ENCODE measurements around the gene REC8. TPM values are rescaled to one million over a fixed set of nuclear protein-coding genes. Genes with fewer than 3 reads are reported as not detected.

Gene REC8
- total RNA-seq, 5 donors from 2014 or later (not counting 1 experiment from before 2014, with no cell fraction given) = 32.4 to 82.5 (median 41.5) TPM

DNA sequence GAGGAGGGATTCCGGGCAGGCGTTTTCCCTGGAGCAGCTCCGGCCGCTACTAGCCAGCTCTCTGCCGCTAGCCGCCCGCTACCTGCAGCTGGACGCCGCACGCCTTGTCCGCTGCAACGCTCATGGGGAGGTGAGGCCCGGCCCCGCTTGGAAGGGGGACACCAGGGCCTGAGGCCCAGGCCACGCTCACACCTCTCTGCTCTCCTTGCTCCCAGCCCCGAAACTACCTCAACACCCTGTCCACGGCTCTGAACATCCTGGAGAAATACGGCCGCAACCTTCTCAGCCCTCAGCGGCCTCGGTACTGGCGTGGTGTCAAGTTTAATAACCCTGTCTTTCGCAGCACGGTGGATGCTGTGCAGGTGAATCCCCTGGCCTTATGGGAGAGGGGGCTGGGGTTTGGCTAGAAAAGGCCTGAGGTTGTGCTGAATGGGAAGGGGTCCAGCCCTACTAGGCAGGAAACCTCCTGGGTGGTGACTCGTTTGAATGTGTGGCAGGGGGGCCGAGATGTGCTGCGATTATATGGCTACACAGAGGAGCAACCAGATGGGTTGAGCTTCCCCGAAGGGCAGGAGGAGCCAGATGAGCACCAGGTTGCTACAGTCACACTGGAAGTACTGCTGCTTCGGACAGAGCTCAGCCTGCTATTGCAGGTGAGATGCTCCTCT, 24.0 kb upstream of the REC8 start:
- peak in 1 of 35 experiments; percentile 23 for DNase-seq

DNA sequence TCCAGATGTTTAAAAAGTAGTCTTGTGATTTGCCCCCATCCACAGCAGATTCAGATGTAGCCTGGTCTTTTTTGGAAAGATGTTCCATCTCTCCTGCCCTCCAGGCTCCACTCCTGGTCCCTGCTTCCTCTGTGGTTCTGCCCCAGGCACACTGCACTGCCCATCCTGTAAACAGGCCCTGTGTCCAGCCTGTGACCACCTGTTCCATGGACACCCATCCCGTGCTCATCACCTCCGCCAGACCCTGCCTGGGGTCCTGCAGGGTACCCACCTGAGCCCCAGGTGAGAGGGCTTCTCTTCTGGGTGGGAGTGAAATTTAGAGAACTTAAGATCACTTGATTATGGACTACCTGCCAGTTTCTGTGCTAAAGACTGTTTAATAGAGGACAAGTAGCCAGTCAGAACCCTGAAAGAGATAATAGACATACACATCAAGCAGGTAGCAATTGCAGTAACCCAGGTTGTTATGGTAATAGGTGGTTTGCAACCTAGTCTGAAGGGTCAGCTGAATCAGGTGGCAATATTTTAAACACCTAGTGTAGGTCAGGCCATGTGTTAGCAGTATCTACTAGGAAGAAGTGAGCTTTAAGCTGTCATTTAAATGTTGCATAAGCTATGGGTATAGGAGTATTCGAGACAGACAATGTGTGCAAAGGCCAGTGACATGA, 22.4 kb upstream of the REC8 start:
- Histone ChIP-seq H3K9me3 (no peaks in the 10 kb centered on the region), H3K27ac (ENCODE audit: low read length) (no peak overlapping the region), H3K4me1 (ENCODE audit: control insufficient read depth in 1 of 2, extremely low read depth in 1 of 2, insufficient read depth in 2 of 2, low read length in 2 of 2) (peaks cover 16 to 50% of the 10 kb centered on the region in 2 experiments), H3K4me3 (ENCODE audit: control insufficient read depth in 1 of 2, extremely low read depth in 1 of 2, low read length in 1 of 2) (no peak overlapping the region), H3K36me3 (ENCODE audit: control insufficient read depth in 2 of 2, extremely low read depth in 1 of 2, insufficient read depth in 1 of 2, low read length in 1 of 2) (peaks cover 18 to 53% of the 10 kb centered on the region in 2 donors), H3K27me3 (replicated peaks in 1 of 2; ENCODE audit: control insufficient read depth in 2 of 2, extremely low read depth in 1 of 2, insufficient read depth in 2 of 2, low read length in 1 of 2) (no peaks in the 10 kb centered on the region)
- POLR2A ChIA-PET = no interaction called here
- Mint-ChIP-seq H3K9me3 (no peaks in the 10 kb centered on the region), H3K27me3 (no peaks in the 10 kb centered on the region), H3K27ac (peak overlapping the region in 1 of 2 donors; percentile 73), H3K4me1 (peaks cover 45 to 53% (median 51%) of the 10 kb centered on the region in 3 donors), H3K36me3 (peaks cover 28% of the 10 kb centered on the region), H3K4me3 (peak overlapping the region; percentile 96 to 99 (median 97))
- CTCF ChIA-PET = interaction anchor here in 1 of 2 donors (1.0 to 1.4 kb wide), 2 partner anchors 11 to 36 kb away, joined by 3 read pairs; no protein-coding TSS in a partner anchor
- no peak for DNase-seq
- WGBS (ENCODE audit: insufficient coverage) = 100% methylated on average over 1 of the region's 3 CpGs
- ATAC-seq (replicated peaks in 1 of 4) = no peak

More for the DNA sequence above, 24.0 kb upstream of the REC8 start:
- no peak for ATAC-seq (replicated peaks in 1 of 4)
- Histone ChIP-seq H3K4me3 (ENCODE audit: control insufficient read depth in 1 of 2, extremely low read depth in 1 of 2, low read length in 1 of 2) (peak overlapping the region; percentile 69 to 91), H3K4me1 (ENCODE audit: control insufficient read depth in 1 of 2, extremely low read depth in 1 of 2, insufficient read depth in 2 of 2, low read length in 2 of 2) (peaks cover 16 to 56% of the 10 kb centered on the region in 2 experiments), H3K9me3 (no peaks in the 10 kb centered on the region), H3K36me3 (ENCODE audit: control insufficient read depth in 2 of 2, extremely low read depth in 1 of 2, insufficient read depth in 1 of 2, low read length in 1 of 2) (peaks cover 20 to 64% of the 10 kb centered on the region in 2 donors), H3K27ac (ENCODE audit: low read length) (peak overlapping the region; percentile 26), H3K27me3 (replicated peaks in 1 of 2; ENCODE audit: control insufficient read depth in 2 of 2, extremely low read depth in 1 of 2, insufficient read depth in 2 of 2, low read length in 1 of 2) (no peaks in the 10 kb centered on the region)
- H3K9me3 Mint-ChIP-seq = no peaks in the 10 kb centered on the region
- H3K27ac Mint-ChIP-seq = peak overlapping the region; percentile 76 to 83
- H3K36me3 Mint-ChIP-seq = peaks cover 40% of the 10 kb centered on the region
- no peaks in the 10 kb centered on the region for H3K27me3 Mint-ChIP-seq
- peaks cover 57 to 65% (median 63%) of the 10 kb centered on the region in 3 donors for H3K4me1 Mint-ChIP-seq
- CTCF ChIA-PET = interaction anchor here (0.8 to 2.7 kb wide), 7 partner anchors 11 to 94 kb away, joined by 3 to 30 read pairs (median 3); partner anchors contain the start of genes IRF9 (in 2 of the 2), PSME1 (in 1 of the 2) and TINF2 (in 1 of the 2)
- POLR2A ChIA-PET = interaction anchor here (0.8 to 3.0 kb wide), 3 partner anchors 11 to 33 kb away, joined by 3 to 23 read pairs (median 3); partner anchors contain the start of genes DCAF11 (in 1 of the 2) and NRL (in 1 of the 2)
- 6% methylated on average over 18 of the region's 29 CpGs for whole genome bisulfite sequencing (ENCODE audit: insufficient coverage)
- peak overlapping the region; percentile 96 to 99 (median 97) for H3K4me3 Mint-ChIP-seq

DNA sequence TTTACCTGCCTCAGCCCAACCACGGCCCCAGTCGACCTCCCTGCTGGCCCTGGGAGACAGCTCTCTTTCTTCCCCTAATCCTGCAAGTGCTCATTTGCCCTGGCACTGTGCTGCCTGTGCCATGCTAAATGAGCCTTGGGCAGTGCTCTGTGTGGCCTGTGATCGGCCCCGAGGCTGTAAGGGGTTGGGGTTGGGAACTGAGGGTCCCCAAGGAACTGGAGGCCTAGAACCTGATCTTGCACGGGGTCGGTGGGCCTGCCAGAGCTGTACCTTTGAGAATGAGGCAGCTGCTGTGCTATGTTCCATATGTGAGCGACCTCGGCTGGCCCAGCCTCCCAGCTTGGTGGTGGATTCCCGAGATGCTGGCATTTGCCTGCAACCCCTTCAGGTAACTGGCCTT, 21.8 kb upstream of the REC8 start:
- Histone ChIP-seq H3K9me3 (no peaks in the 10 kb centered on the region), H3K27ac (ENCODE audit: low read length) (no peak overlapping the region), H3K4me3 (ENCODE audit: control insufficient read depth in 1 of 2, extremely low read depth in 1 of 2, low read length in 1 of 2) (no peak overlapping the region), H3K4me1 (ENCODE audit: control insufficient read depth in 1 of 2, extremely low read depth in 1 of 2, insufficient read depth in 2 of 2, low read length in 2 of 2) (peaks cover 16 to 47% of the 10 kb centered on the region in 2 experiments), H3K27me3 (replicated peaks in 1 of 2; ENCODE audit: control insufficient read depth in 2 of 2, extremely low read depth in 1 of 2, insufficient read depth in 2 of 2, low read length in 1 of 2) (no peaks in the 10 kb centered on the region), H3K36me3 (ENCODE audit: control insufficient read depth in 2 of 2, extremely low read depth in 1 of 2, insufficient read depth in 1 of 2, low read length in 1 of 2) (peaks cover 18 to 53% of the 10 kb centered on the region in 2 donors)
- DNase-seq (no peak), ATAC-seq (replicated peaks in 1 of 4) (no peak)
- POLR2A ChIA-PET = interaction anchor here in 1 of 2 donors (0.7 kb wide), 1 partner anchor 328 kb away, joined by 3 read pairs; no protein-coding TSS in a partner anchor
- Mint-ChIP-seq H3K4me1 (peaks cover 40 to 47% (median 45%) of the 10 kb centered on the region in 3 donors), H3K9me3 (no peaks in the 10 kb centered on the region), H3K27me3 (no peaks in the 10 kb centered on the region), H3K36me3 (peaks cover 35% of the 10 kb centered on the region), H3K4me3 (no peak overlapping the region), H3K27ac (peak overlapping the region in 1 of 2 donors; percentile 73)
- CTCF ChIA-PET = interaction anchor here in 1 of 2 donors (1.4 kb wide), 1 partner anchor 10 kb away, joined by 3 read pairs; no protein-coding TSS in a partner anchor
- over 99% methylated on average over 7 of the region's 9 CpGs for WGBS (ENCODE audit: insufficient coverage)

DNA sequence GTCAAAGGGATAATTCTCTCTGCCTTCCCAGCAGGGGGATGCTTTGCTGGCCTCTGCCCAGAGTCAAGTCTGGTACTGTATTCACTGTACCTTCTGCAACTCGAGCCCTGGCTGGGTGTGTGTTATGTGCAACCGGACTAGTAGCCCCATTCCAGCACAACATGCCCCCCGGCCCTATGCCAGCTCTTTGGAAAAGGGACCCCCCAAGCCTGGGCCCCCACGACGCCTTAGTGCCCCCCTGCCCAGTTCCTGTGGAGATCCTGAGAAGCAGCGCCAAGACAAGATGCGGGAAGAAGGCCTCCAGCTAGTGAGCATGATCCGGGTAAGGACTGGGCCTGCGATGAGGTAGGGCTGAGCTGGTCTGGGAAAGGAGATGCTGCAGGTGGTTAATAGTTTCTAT, 21.3 kb upstream of the REC8 start:
- DNase-seq (no peak), ATAC-seq (replicated peaks in 1 of 4) (no peak)
- Mint-ChIP-seq H3K4me3 (no peak overlapping the region), H3K36me3 (peaks cover 35% of the 10 kb centered on the region), H3K27me3 (no peaks in the 10 kb centered on the region), H3K27ac (peak overlapping the region; percentile 44 to 83), H3K4me1 (peaks cover 35 to 42% (median 40%) of the 10 kb centered on the region in 3 donors), H3K9me3 (no peaks in the 10 kb centered on the region)
- Histone ChIP-seq H3K36me3 (ENCODE audit: control insufficient read depth in 2 of 2, extremely low read depth in 1 of 2, insufficient read depth in 1 of 2, low read length in 1 of 2) (peaks cover 21 to 56% of the 10 kb centered on the region in 2 donors), H3K4me3 (ENCODE audit: control insufficient read depth in 1 of 2, extremely low read depth in 1 of 2, low read length in 1 of 2) (no peak overlapping the region), H3K9me3 (no peaks in the 10 kb centered on the region), H3K27ac (ENCODE audit: low read length) (no peak overlapping the region), H3K4me1 (ENCODE audit: control insufficient read depth in 1 of 2, extremely low read depth in 1 of 2, insufficient read depth in 2 of 2, low read length in 2 of 2) (peaks cover 12 to 41% of the 10 kb centered on the region in 2 experiments), H3K27me3 (replicated peaks in 1 of 2; ENCODE audit: control insufficient read depth in 2 of 2, extremely low read depth in 1 of 2, insufficient read depth in 2 of 2, low read length in 1 of 2) (no peaks in the 10 kb centered on the region)
- ChIA-PET CTCF (interaction anchor here (0.9 to 1.4 kb wide), 2 partner anchors 10 to 42 kb away, joined by 3 read pairs; no protein-coding TSS in a partner anchor), POLR2A (interaction anchor here in 1 of 2 donors (0.7 kb wide), 1 partner anchor 327 kb away, joined by 3 read pairs; no protein-coding TSS in a partner anchor)
- WGBS (ENCODE audit: insufficient coverage) = 99% methylated on average over 6 of the region's 9 CpGs

DNA sequence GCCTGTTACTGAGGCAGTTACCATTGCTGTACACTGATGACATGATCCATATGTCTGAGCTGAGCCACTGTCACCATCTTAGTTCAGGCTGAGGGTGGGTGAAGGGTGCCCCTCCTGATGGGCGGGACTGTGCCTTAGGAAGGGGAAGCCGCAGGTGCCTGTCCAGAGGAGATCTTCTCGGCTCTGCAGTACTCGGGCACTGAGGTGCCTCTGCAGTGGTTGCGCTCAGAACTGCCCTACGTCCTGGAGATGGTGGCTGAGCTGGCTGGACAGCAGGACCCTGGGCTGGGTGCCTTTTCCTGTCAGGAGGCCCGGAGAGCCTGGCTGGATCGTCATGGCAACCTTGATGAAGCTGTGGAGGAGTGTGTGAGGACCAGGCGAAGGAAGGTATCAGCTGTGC, 20.9 kb upstream of the REC8 start:
- H3K27me3 Mint-ChIP-seq = no peaks in the 10 kb centered on the region
- Histone ChIP-seq H3K4me1 (ENCODE audit: control insufficient read depth in 1 of 2, extremely low read depth in 1 of 2, insufficient read depth in 2 of 2, low read length in 2 of 2) (peaks cover 8 to 37% of the 10 kb centered on the region in 2 experiments), H3K9me3 (no peaks in the 10 kb centered on the region), H3K27ac (ENCODE audit: low read length) (no peak overlapping the region), H3K27me3 (replicated peaks in 1 of 2; ENCODE audit: control insufficient read depth in 2 of 2, extremely low read depth in 1 of 2, insufficient read depth in 2 of 2, low read length in 1 of 2) (no peaks in the 10 kb centered on the region), H3K4me3 (ENCODE audit: control insufficient read depth in 1 of 2, extremely low read depth in 1 of 2, low read length in 1 of 2) (no peak overlapping the region), H3K36me3 (ENCODE audit: control insufficient read depth in 2 of 2, extremely low read depth in 1 of 2, insufficient read depth in 1 of 2, low read length in 1 of 2) (peaks cover 22 to 60% of the 10 kb centered on the region in 2 donors)
- H3K9me3 Mint-ChIP-seq = no peaks in the 10 kb centered on the region
- peaks cover 31 to 37% (median 35%) of the 10 kb centered on the region in 3 donors for H3K4me1 Mint-ChIP-seq
- ChIA-PET CTCF (interaction anchor here (0.8 to 0.9 kb wide), 2 partner anchors 9 to 43 kb away, joined by 3 read pairs; no protein-coding TSS in a partner anchor), POLR2A (no interaction called here)
- ATAC-seq (replicated peaks in 1 of 4) (no peak), DNase-seq (no peak)
- 100% methylated on average over 5 of the region's 9 CpGs for WGBS (ENCODE audit: insufficient coverage)
- peaks cover 39% of the 10 kb centered on the region for H3K36me3 Mint-ChIP-seq
- no peak overlapping the region for H3K4me3 Mint-ChIP-seq
- peak overlapping the region in 1 of 2 donors; percentile 39 for H3K27ac Mint-ChIP-seq
